Activated T-cell treated with anti-CD3 and anti-CD28 coated beads for 1 hour (primary cell): ENCODE measurements around the gene CCDC14.
"Not testable (repeated sequence)": the region's sequence is repeated elsewhere in the genome, so short reads cannot be mapped to it uniquely, and the experiment has no call there.

ENCODE experiments used
- DNase-seq: peaks from one replicate; pipeline ENCODE4 v3.0.0-alpha.2; 2020; ENCODE audit warnings: low read depth

Gene CCDC14

GRCh38 chr3:123964793-123965192, 3.8 kb upstream of the CCDC14 start:
- DNase-seq, result not testable (repeated sequence)

GRCh38 chr3:123961508-123961856, 453 bp upstream of the CCDC14 start:
- DNase-seq, result no peak

- DNase-seq, result no peak
These were observed 7.3 kb downstream of the CCDC14 start for GRCh38 chr3:123953735-123954134.

- no peak for DNase-seq
These were observed 8.0 kb downstream of the CCDC14 start for GRCh38 chr3:123952844-123953520.

- DNase-seq, result no peak
These were observed 9.2 kb downstream of the CCDC14 start for GRCh38 chr3:123951522-123952447.

- no peak for DNase-seq
These were observed 11.4 kb downstream of the CCDC14 start for GRCh38 chr3:123949641-123950040.

GRCh38 chr3:123948449-123948848, 12.6 kb downstream of the CCDC14 start:
- DNase-seq, result no peak

- no peak for DNase-seq
These were observed 13.5 kb downstream of the CCDC14 start for GRCh38 chr3:123947482-123947881.

- DNase-seq, result no peak
These were observed 19.5 kb downstream of the CCDC14 start for GRCh38 chr3:123941542-123941941.

GRCh38 chr3:123941121-123941520, 19.9 kb downstream of the CCDC14 start:
- DNase-seq, result no peak

GRCh38 chr3:123939706-123940105, 21.3 kb downstream of the CCDC14 start:
- no peak for DNase-seq

- no peak for DNase-seq
These were observed 24.6 kb downstream of the CCDC14 start for GRCh38 chr3:123936400-123936799.

GRCh38 chr3:123935830-123936229, 25.2 kb downstream of the CCDC14 start:
- no peak for DNase-seq

GRCh38 chr3:123934250-123934649, 26.8 kb downstream of the CCDC14 start:
- no peak for DNase-seq

GRCh38 chr3:123930445-123930844, 30.6 kb downstream of the CCDC14 start:
- DNase-seq, result no peak

- no peak for DNase-seq
These were observed 31.7 kb downstream of the CCDC14 start for GRCh38 chr3:123929325-123929724.

- DNase-seq, result no peak
These were observed 34.6 kb downstream of the CCDC14 start for GRCh38 chr3:123926396-123926795.

GRCh38 chr3:123920868-123921267, 40.2 kb downstream of the CCDC14 start:
- DNase-seq, result no peak

GRCh38 chr3:123920383-123920782, 40.6 kb downstream of the CCDC14 start:
- DNase-seq, result no peak

- no peak for DNase-seq
These were observed 41.7 kb downstream of the CCDC14 start for GRCh38 chr3:123919353-123919752.

GRCh38 chr3:123914829-123915228, 46.2 kb downstream of the CCDC14 start:
- no peak for DNase-seq

GRCh38 chr3:123909785-123910184, 51.2 kb downstream of the CCDC14 start:
- no peak for DNase-seq

GRCh38 chr3:123907720-123908119, 53.3 kb downstream of the CCDC14 start:
- DNase-seq, result no peak
